ENCODE measurements around the gene ELOVL3.
A peak's percentile ranks its signal among the peaks of the same experiment; 100 is the strongest.
"Not testable (repeated sequence)": the region's sequence is repeated elsewhere in the genome, so short reads cannot be mapped to it uniquely, and the experiment has no call there.

ELOVL3 gene, protein sequence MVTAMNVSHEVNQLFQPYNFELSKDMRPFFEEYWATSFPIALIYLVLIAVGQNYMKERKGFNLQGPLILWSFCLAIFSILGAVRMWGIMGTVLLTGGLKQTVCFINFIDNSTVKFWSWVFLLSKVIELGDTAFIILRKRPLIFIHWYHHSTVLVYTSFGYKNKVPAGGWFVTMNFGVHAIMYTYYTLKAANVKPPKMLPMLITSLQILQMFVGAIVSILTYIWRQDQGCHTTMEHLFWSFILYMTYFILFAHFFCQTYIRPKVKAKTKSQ

DNA sequence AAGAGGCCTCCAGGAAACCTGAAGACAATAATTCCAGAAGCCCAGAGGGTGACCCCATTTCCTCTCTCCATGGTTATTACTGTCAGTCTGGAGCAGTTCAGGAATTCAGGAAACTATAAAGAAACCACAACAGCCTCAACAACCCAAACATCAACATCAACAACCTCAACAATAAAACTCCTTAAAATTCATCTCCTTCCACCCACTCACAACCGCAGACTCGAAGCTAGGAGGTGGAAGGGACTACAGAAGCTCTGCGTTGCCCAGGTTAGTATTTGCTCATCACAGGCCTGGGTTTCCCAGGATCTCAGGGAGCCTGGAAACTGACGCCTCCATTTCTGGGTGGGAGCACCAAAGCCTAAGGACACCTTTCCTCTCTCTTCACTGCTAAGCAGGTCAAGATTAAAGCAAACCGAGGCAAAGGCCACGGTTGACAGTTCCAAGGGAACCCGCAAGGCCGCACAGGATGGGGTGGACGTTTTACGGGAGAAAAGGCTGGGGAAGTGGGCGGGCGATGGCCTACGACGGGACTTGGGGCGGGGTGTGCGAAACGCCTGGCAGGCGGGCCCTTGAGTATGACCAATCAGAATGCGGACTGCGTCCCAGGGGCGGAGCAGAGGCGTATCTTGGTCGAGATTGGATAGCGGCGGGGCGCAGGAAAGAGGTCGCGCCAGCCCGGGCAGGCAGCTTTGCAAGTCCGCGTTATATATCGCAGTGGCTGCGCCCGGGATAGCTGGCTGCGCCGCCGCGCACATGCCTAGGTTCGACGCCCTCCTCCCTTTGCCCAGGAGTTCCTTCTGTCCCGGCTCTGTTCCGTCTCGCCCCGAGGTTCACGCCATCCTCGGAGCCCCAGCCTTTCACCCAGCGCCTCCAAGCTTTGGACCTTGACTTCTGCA lies at the start of gene ELOVL3:
Gene ELOVL3 (plus strand): TSS at position 654 of the 896 bp plus-strand sequence. CDS start 250 bp downstream, outside the sequence.
- DNase-seq (ENCODE audit: low read depth, low spot score) = peak; percentile 96

DNA sequence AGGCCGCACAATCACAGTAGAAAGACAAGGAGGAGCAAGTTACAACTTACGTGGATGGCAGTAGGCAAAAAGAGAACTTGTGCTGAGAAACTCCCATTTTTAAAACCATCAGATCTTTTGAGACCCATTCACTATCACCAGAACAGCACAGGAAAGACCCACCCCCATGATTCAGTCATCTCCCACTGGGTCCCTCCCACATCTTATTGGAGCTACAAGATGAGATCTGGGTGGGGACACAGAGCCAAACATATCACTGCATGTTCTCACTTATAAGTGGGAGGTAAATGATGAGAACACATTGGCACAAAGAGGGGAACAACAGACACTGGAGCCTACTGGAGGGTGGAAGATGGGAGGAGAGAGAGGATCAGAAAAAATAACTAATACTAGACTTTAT lies 41.5 kb upstream of the ELOVL3 start:
- no peak for DNase-seq (ENCODE audit: low read depth, low spot score)

DNA sequence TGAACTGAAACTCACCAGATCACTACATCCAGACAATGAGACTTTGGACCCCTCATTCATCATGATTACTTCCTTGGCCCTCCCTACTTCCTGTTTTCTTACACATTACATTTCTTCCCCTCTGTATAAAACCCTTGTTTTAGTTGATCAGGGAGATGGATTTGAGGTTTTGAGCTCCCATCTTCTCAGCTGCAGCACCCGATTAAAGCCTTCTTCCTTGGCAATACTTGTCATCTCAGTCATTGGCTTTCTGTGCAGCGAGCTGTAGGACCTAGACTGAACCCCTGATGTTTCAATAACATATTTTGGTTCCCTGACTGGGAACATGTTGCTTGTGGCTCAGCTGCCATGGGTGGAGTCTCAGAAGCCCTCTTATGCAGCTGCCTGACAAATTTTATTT lies 40.8 kb upstream of the ELOVL3 start:
- DNase-seq (ENCODE audit: low read depth, low spot score) = no peak

DNA sequence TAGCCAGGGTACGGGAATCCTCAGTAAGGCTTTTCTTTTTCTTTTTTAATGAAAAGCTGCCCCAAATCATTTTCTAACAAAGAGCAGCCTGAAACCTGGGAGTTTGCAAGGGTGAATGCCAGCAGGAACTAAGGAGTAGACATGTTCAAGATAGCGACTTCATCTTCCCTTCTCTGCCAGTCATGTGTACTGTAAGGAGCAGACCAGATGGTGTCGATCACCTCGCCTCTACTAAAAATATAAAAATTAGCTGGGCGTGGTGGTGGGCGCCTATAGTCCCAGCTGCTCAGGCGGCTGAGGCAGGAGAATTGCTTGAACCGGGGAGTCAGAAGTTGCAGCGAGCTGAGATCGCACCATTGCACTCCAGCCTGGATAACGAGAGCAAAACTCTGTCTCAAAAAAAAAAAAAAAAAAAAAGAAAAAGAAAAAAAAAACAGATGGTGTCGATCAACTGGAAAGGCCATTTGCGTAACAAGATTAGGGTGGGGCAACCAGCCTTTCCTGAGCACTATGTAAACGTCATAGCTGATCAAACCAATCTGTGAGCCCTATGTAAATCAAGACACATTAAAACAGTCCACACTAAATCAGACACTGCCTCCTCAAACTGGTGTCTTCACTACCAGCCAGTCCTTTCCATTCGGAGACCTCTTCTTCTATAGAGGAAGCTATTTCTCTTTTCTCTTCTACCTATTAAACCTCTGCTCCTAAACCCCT lies 40.1 kb upstream of the ELOVL3 start:
- no peak for DNase-seq (ENCODE audit: low read depth, low spot score)

DNA sequence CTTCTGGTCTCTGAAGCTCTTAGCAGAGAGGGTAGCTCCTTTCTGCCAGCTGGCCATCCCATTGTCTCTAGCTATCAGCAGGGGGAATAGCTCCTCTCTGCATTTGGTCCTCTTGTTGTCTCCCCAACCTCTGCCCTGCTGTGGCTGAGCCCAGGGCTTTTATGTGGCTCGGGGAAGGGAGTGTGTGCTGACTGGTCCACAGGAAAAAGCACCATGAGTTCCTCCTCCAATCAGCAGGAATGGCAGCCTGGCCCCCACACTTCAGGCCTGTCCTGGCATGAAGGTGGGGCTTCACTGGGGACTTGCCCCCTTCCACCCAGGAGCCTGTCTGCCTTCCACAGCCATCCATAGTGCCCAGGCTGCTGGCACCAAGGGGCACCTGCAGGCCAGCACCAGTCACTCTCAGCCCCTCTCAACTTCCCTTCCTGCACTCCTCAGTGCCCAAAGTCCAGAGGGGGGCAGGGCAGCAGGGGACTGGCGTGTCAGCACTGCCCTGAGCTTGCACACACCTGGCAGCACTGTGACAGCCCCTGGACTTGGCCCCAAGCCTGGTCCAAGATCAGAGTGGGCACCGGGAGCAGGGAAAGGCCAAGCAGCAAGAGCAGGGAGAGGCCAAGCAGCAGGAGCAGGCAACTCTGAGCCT lies 37.7 kb upstream of the ELOVL3 start:
- no peak for DNase-seq (ENCODE audit: low read depth, low spot score)

DNA sequence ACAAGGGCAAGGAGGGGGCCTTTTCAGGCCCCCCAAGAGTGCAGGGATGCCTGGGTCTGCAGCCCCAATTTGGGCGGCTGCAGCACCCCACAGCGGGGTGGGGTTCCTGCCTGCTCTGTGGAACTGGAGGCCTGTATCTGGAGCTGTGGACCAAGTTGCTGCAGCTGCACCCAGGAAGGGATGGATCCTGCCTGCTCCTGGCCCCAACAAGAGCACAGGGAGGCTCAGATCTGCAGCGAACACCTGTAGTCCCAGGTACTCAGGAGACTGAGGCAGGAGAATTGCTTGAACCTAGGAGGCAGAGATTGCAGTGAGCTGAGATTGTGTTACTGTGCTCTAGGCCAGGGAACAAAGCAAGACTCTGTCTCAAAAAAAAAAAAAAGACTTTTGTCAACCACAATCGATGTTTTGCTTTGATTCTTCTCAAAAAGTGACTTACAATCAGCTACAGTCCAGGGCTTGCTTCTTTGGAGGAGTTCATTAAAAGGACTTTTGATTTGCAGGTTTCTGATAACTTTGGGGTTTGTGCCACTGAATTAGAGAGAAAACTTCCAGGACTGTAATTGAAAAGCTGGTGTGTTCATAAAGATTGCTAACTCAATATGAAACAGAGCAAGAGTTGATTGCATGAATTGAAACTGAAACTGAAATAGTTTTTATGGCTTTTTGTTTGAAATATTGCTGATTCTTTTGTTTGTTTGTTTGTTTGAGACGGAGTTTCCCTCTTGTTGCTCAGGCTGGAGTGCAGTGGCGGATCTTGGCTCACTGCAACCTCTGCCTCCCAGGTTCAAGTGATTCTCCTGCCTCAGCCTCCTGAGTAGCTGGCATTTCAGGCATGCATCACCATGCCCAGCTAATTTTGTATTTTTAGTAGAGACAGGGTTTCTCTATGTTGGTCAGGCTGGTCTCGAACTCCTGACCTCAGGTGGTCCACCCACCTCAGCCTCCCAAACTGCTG lies 36.9 kb upstream of the ELOVL3 start:
- DNase-seq (ENCODE audit: low read depth, low spot score) = not testable (repeated sequence)

DNA sequence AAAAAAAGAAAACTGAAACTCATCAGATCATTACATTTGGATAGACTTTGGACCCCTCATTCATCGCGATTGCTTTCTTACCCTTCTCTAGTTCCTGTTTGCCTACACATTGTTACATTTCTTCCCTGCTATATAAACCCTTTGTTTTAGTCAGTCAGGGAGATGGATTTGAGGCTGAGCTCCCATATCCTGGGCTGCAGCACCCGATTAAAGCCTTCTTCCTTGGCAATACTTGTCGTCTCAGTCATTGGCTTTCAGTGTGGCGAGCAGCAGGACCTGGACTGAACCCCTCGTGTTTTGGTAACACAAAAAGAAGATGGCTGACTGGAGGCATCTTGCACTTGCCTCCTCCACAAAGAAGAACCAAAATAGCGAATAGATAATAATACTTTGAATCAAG lies 34.1 kb upstream of the ELOVL3 start:
- no peak for DNase-seq (ENCODE audit: low read depth, low spot score)

DNA sequence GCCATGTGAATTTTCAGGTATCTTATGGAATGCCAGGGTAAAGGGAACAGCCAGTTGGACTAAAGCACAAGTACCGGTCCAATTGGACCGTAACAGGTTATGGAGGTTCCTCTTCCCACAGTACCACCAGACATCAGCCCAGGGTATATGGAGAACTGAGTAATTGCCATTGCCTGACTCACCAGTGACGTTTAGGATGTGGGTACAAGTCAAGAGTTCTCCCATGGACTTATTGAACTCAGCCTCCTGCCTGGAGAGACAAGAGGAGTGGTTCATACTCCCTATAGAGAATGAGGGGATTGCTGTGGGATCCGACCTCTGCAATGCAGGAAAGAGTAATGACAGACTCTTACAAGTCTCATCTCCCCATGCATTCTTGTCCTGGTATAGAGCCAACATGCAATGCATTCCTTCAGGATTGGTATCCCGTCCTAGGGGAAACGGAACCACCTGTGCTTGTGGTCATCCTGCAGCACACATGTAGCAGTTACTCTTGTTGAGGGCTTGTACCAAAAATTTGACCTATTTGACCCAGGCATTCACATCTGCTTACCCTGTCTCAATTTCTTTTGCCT lies 30.7 kb upstream of the ELOVL3 start:
- no peak for DNase-seq (ENCODE audit: low read depth, low spot score)

DNA sequence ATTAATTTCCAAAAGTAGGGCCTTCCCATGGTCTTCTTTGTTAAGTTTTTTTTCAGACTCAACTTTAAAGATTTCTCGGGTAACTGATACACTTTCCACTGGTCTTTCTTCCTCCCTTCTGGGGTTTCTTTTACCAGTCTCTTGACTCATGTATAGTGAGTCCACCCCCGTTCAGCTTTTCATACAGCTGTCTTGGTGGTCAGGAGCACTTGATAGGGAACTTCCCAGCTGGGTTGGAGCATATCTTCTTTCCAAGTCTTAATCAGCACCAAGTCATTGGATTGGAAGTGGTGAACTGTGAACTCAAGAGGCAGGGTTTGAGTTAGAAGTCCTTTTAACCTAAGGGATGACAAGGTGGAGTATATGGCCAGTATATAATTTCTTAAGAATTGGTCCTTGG lies 29.2 kb upstream of the ELOVL3 start:
- no peak for DNase-seq (ENCODE audit: low read depth, low spot score)

DNA sequence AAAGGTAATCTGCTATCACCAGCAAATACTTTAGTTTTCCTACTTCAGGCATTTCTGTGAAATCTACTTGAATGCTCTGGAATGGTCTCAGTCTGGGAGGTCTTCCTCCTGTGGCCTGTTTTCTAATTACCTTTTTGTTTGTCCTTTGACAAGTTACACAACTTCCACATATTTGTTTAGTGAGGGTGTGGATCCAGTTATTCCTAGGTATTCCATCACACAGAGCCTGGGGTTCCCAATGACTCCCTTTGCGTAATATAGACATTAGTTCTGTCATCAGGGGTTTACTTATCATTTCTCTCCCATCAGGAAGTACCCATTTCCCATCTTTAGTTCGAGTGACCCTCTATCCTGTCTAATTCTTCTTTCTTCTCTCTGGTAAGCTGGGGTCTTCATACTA lies 28.1 kb upstream of the ELOVL3 start:
- no peak for DNase-seq (ENCODE audit: low read depth, low spot score)

DNA sequence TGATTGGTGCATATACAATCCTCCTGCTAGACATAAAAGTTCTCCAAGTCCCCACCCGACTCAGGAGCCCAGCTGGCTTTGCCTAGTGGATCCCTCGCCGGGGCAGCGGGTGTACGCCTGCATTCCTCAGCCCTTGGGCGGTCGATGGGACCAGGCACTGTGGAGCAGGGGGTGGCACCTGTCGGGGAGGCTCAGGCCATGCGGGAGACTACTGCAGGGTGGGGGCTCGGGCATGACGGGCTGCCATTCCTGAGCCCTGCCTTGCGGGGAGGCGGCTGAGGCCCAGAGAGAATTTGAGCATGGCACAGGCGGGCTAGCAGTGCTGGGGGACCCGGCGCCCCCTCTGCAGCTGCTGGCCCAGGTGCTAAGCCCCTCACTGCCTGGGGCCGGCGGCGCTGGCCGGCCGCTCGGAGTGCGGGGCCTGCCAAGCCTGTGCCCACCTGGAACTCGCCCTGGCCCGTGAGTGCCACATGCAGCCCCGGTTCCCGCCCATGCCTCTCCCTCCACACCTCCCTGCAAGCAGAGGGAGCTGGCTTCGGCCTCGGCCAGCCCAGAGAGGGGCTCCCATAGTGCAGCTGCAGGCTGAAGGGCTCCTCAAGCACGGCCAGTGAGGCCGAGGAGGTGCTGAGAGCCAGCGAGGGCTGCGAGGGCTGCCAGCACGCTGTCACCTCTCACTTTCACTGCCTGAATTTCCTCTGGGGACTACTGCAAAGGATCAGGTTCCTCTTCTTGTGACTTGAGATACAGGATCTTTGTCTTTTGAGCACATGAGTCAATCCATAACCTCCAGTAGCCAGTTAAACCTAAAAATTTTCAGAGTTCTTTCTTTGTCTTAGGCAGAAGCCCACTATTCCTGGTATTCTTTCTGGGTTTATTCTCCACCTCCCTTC lies 25.1 kb upstream of the ELOVL3 start:
- DNase-seq (ENCODE audit: low read depth, low spot score) = no peak

DNA sequence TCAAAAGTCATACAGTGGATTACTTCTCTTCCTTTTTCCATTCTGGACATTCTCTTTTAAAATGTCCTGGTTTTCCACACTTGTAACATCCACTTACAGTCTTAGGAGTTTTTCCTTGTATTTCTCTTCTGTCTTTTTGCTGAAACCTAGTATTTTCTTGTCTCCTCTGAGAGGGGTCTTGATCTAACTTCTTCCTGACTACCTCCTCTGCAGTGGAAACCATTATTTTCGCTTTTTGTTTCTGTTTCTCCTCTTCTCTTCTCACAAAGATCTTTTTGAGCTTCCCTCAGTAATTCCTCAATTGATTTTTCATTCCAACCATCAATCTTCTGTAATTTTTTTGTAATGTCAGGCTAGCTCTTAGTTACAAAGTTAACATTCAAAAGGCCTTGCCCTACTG lies 23.7 kb upstream of the ELOVL3 start:
- DNase-seq (ENCODE audit: low read depth, low spot score) = no peak

DNA sequence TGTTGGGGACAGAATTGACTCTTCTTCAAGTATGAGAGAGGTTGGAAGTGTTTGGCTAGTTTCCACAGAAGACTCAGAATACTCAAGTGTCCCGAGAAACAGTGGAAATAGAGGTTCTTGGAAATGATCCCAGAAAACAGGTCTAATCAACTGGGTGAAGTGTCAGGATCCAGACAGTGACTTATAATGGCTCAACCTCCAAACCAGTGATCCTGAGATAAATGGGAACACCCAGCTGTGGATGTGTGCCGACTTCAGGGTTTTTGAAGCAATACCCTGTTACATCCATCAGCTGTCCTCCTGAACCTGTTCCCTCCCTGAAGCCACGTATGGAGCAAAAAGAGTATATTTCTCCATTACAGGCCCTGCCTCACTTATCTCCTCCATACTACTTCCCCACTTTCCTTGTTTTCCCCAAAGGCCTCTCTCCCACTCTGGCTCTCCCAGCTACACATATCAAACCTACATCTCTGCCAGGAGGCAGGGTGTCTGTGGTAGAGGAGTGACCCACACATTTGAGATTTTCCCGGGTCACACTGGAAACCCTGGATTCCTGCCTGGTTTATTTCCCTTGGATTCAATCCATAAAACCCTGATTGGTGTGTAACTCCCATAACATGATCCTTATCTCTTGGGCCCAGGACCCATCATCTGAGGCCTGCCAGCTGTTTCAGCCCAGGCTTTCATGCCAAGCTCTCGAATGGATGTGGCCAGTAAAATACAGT lies 17.6 kb upstream of the ELOVL3 start:
- DNase-seq (ENCODE audit: low read depth, low spot score) = peak; percentile 14

DNA sequence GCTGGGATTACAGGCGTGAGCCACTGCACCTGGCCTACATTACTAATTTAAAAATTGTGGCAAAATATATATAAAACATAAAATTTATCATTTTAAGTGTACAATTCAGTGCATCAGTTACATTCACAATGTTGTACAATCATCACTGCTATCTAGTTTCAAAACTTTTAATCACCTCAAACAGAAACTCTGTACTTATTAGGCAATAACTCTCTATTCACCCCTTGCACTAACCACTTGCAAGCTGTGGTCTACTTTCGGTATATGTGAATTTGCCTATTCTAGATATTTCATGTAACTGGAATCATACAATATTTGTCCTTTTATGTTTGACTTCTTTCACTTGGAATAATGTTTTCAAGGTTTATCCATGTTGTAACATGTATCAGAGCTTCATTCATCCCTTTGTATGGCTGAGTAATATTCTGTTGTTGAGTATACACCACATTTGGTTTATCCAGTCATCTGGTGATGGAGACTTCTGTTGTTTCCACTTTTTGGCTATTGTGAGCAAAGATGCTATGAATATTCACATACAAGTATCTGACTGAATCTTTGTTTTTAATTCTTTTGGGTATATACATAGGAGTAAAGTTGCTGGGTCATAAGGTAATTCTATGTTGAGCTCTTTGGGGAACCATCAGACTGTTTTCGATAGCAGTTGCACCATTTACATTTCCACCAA lies 14.3 kb upstream of the ELOVL3 start:
- DNase-seq (ENCODE audit: low read depth, low spot score) = no peak

DNA sequence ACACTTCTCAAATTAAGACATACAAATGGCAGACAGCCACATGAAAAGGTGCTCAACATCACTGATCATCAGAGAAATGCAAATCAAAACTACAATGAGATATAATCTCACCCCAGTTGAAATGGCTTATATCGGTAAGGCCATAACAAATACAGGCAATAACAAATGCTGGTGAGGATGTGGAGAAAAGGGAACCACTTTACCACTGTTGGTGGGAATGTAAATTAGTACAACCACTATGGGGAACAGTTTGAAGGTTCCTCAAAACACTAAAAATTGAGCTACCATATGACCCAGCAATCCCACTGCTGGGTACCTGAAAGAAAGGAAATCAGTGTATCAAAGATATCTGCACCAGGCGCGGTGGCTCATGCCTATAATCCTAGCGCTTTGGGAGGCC lies 12.5 kb upstream of the ELOVL3 start:
- not testable (repeated sequence) for DNase-seq (ENCODE audit: low read depth, low spot score)

DNA sequence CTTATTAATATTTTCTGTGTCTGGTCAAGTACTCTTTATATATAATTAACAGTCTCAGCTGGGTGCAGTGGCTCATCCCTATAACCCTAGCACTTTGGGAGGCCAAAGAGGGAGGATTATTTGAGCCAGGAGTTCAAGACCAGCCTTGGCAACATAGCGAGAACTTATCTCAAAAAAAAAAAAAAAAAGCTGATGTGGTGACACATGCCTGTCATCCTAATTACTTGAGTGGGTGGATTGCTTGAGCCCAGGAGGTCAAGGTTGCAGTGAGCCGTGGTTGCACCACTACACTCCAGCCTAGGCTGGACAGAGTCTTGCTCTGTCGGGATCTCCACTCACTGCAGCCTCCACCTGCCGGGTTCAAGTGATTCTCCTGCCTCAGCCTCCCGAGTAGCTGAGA lies 6.7 kb upstream of the ELOVL3 start:
- no peak for DNase-seq (ENCODE audit: low read depth, low spot score)

DNA sequence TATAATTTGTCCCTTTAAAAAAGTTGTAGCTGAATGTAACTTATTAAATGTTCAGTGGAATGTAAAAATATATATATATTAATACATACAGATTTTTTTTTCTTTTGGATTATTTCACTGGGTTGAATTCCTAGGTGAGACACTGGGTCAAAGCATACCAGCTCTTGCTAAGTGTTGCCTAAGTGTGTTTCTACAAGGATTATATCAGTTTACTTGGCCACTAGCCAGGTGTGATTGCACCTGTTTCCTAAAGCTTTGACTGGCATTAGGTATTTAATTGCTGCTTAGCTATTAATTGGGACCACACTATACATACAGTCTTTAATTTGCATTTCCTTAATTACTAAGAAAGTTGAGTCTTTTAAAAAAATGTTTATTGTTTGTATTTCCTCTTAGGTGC lies 5.5 kb upstream of the ELOVL3 start:
- DNase-seq (ENCODE audit: low read depth, low spot score) = no peak

DNA sequence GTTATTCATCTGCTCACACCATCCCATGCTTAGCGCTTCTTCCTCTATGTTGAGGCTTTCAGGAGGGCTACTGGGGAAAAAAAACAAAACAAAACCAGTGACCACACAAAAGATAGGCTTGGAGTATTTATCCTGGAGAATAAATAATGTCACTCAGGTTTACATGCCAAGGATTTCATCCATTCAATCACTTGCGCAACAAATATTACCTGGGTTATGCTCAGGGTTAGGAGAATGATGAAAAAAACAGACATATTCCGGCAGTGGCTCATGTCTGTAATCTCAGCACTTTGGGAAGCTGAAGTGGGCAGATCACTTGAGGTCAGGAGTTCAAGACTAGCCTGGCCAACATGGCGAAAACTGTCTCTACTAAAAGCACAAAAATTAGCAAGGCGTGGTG lies 3.3 kb upstream of the ELOVL3 start:
- no peak for DNase-seq (ENCODE audit: low read depth, low spot score)
